Right lobe of liver (tissue), 6 donors: ENCODE data around the gene AKAP8L. TPM values are rescaled to one million over a fixed set of nuclear protein-coding genes. Genes with fewer than 3 reads are reported as not detected.
A peak's percentile ranks its signal among the peaks of the same experiment; 100 is the strongest.

ENCODE experiments used
- ATAC-seq, 4 donors: fragments of 200-7000 bp; cut with Tn5 transposase; one replicate each; pipeline ENCODE4 v1.9.1; 2020; ENCODE audit warnings: mild to moderate bottlenecking in 4 of 4, moderate library complexity in 4 of 4
- DNase-seq, 3 donors: peaks; one replicate each; pipeline ENCODE4 v3.0.0-alpha.2; 2020
- H3K27ac ChIP-seq, 3 donors: fragments of 200-600 bp; one replicate each; pipeline ENCODE4 v1.8.0; 2022
- H3K27me3 ChIP-seq, 2 donors: fragments of 200-600 bp; one replicate each; pipeline ENCODE4 v1.8.0; 2022
- H3K36me3 ChIP-seq, 4 donors: fragments of 200-600 bp; sonication (generic) in 1 of 4; one replicate each; pipeline versions ENCODE4 v1.5.1 to v1.8.0; 2017 to 2022; ENCODE audit warnings: control low read depth in 1 of 4
- H3K4me1 ChIP-seq, 4 donors: fragments of 200-600 bp; sonication (generic) in 1 of 4; one replicate each; pipeline versions ENCODE4 v1.5.1 to v1.8.0; 2017 to 2022; ENCODE audit warnings: control low read depth in 1 of 4
- H3K4me3 ChIP-seq, 3 donors: fragments of 200-600 bp; one replicate each; pipeline ENCODE4 v1.8.0; 2022
- H3K9me3 ChIP-seq, 4 donors: fragments of 200-600 bp; sonication (generic) in 1 of 4; one replicate each; pipeline versions ENCODE4 v1.5.1 to v1.8.0; 2017 to 2022; ENCODE audit warnings: control low read depth in 1 of 4
- POLR2A ChIP-seq: fragments of 450-650 bp; IDR thresholded peaks from one replicate; pipeline ENCODE4 v1.6.1; 2017; ENCODE audit warnings: antibody characterized with exemption, mild to moderate bottlenecking
- WGBS: methylation state at CpG from one replicate; pipeline ENCODE4 v1.1.6; 2018; ENCODE audit warnings: low coverage, low lambda C conversion rate; ENCODE audit not compliant: insufficient coverage; ENCODE audit errors: missing lambda C conversion rate; 5-methylcytosine and 5-hydroxymethylcytosine counted together
- intact Hi-C, 2 donors: fragments of 100-400 bp; cut with DNase I; formaldehyde crosslinking; loops; one replicate each; pipeline versions ENCODE4 v1.11.2 to v1.14.1; 2022
- total RNA-seq, 6 experiments: library from RNA; depleted of rRNA in 2 of 6; stranded (reverse); fragments of >200 nt in 2 of 6; fragmentation: NEBNext Ultra II Directional in 3 of 6; extraction: Animal tissue kit (Norgen Biotek cat#: 25700) in 3 of 6; gene quantifications; one replicate each; pipeline versions ENCODE4 v1.1.0 to v1.2.4, GENCODE V29; 2016 to 2023
- TF ChIP-seq, protein P1 (sequence below), 4 donors: fragments of 200-600 bp in 3 of 4; fragments of 450-650 bp in 1 of 4; IDR thresholded peaks; one replicate each; pipeline versions ENCODE4 v1.5.1 to v1.8.0; 2016 to 2022; ENCODE audit warnings: antibody characterized with exemption in 4 of 4, mild to moderate bottlenecking in 2 of 4
- donor health status: DM: no; HTN: yes; CAD: no.
- donor health status: DM: no; HTN: no; CAD: no.
- donor health status: DM: no; HTN: no; CAD: no.
- donor health status: DM: no; HTN: yes; CAD: no.
- donor health status: DM: no; HTN: yes; CAD: no.

The AKAP8L gene
- total RNA-seq, 6 experiments from 2014 or later = 27.4 to 69.4 (median 49.6) TPM

DNA sequence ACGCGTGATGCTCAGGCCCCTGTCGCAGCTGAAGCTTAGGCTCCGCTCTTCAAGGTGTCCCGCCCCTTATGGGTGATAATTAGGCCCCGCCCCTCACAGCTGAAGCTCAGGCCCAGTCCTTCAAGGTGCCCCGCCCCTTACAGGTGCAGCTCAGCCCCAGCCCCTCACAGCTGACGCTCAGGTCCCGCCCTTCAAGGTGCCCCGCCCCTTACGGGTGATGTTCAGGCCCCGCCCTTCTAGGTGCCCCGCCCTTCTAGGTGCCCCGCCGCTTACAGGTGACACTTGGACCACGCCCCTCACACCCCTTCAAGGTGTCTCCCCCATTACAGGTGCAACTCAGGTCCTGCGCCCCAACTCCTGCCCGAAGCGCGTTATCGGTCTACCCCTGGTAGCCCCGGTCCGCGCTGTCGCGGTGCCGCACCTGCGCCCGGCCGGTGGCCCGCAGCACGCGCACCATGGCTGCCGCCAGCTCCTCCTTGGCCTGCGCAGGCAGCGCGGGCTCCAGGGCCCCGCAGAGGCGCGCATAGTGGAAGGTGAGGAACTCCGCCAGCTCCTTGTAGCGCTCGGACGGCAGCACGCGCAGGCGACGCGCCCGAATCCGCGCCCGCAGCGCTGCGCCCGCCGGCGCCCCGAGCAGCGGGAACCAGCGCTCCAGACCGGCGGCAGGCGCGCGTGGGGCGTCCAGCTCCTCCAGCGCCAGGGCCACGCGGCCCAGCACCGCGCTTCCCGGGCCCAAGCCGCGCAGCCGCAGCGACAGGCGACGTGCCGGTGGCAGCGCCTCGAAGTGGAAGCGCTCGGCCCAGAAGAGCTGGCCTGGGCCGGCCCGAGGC, 38.3 kb upstream of the AKAP8L start:
- H3K4me3 ChIP-seq = no peak overlapping the region
- H3K9me3 ChIP-seq = no peaks in the 10 kb centered on the region
- no peak overlapping the region for H3K27ac ChIP-seq
- TF ChIP-seq, protein P1, sequence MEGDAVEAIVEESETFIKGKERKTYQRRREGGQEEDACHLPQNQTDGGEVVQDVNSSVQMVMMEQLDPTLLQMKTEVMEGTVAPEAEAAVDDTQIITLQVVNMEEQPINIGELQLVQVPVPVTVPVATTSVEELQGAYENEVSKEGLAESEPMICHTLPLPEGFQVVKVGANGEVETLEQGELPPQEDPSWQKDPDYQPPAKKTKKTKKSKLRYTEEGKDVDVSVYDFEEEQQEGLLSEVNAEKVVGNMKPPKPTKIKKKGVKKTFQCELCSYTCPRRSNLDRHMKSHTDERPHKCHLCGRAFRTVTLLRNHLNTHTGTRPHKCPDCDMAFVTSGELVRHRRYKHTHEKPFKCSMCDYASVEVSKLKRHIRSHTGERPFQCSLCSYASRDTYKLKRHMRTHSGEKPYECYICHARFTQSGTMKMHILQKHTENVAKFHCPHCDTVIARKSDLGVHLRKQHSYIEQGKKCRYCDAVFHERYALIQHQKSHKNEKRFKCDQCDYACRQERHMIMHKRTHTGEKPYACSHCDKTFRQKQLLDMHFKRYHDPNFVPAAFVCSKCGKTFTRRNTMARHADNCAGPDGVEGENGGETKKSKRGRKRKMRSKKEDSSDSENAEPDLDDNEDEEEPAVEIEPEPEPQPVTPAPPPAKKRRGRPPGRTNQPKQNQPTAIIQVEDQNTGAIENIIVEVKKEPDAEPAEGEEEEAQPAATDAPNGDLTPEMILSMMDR (IDR thresholded peaks at IDR 0.05) = no peak
- DNase-seq (no peak), ATAC-seq (no peak)
- H3K36me3 ChIP-seq = no peaks in the 10 kb centered on the region
- 26% methylated on average over 15 of the region's 86 CpGs for WGBS
- peaks cover 0 to 26% (median 3%) of the 10 kb centered on the region in 4 donors for H3K4me1 ChIP-seq
- no peaks in the 10 kb centered on the region for H3K27me3 ChIP-seq
- intact Hi-C loops = loop anchor here in 1 of 2 donors (10.0 kb wide), 1 partner anchor 98 kb away; no protein-coding TSS in a partner anchor

GRCh38 chr19:15456441-15456840, 37.7 kb upstream of the AKAP8L start:
- H3K4me3 ChIP-seq = no peak overlapping the region
- 40% methylated on average over 1 of the region's 14 CpGs for WGBS

GRCh38 chr19:15455996-15456395, 37.2 kb upstream of the AKAP8L start:
- intact Hi-C loops = loop anchor here in 1 of 2 donors (10.0 kb wide), 1 partner anchor 99 kb away; no protein-coding TSS in a partner anchor
- H3K27me3 ChIP-seq = no peaks in the 10 kb centered on the region
- no peaks in the 10 kb centered on the region for H3K9me3 ChIP-seq
- no peaks in the 10 kb centered on the region for H3K36me3 ChIP-seq
- TF ChIP-seq, protein P1 (IDR thresholded peaks at IDR 0.05) = no peak
- TF ChIP-seq POLR2A = no peak
- no peak overlapping the region for H3K4me3 ChIP-seq
- ATAC-seq (no peak), DNase-seq (no peak)
- WGBS = 94% methylated on average over 2 of the region's 9 CpGs
- peaks cover 0 to 26% (median 3%) of the 10 kb centered on the region in 4 donors for H3K4me1 ChIP-seq
- H3K27ac ChIP-seq = no peak overlapping the region

More at GRCh38 chr19:15456441-15456840, 37.7 kb upstream of the AKAP8L start:
- peak in 1 of 4 donors; percentile 33 for ATAC-seq
- no peak overlapping the region for H3K27ac ChIP-seq
- H3K36me3 ChIP-seq = no peaks in the 10 kb centered on the region
- no peaks in the 10 kb centered on the region for H3K27me3 ChIP-seq
- no peaks in the 10 kb centered on the region for H3K9me3 ChIP-seq
- TF ChIP-seq, protein P1 (IDR thresholded peaks at IDR 0.05) = no peak
- no peak for TF ChIP-seq POLR2A
- intact Hi-C loops = loop anchor here in 1 of 2 donors (10.0 kb wide), 1 partner anchor 98 kb away; no protein-coding TSS in a partner anchor
- H3K4me1 ChIP-seq = peaks cover 0 to 26% (median 3%) of the 10 kb centered on the region in 4 donors
- peak in 1 of 3 donors; percentile 75 for DNase-seq

DNA sequence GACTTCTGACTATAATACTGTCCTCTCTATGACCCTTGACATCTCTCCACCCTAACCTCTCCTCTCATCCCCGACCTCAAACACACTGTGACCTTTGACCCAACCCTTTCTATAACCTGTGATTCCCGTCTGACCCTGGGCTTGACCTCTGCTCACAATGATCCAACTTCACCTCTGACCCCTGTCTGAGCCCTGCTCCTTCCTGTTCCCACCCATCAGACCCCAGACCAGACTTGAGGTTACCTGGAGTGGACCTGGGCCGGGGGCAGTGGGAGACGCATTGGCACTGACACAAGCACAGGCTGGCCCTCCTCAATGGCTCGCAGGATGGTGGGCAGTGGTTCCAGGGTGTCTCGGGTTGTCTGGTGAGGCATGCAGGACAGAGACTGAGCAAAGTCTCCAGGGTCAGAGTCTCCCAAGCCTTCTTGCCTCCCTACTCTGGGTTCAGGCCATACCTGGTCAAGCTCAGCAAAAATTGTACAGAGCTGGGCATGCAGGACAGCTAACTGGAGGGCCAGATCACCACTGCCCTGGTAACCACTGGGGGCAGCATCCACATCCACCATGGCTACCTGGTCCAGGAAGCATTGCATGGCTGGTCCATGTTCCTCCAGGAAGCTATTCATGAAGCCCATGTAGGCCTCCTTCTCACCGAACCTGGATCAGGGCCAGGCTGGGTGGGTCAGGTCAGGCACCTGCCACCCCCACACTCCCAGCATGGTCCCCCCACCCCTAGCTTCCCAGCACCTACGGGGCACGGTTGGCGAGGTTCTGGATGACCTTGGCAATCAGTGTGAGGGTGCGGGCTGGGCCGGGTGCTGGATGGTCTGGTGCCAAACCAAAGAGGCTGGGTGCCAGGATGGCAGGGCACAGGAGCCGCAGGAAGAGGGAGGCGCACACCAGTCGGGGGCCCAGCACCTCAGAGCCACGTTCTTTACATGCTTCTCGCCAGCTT, 35.4 kb upstream of the AKAP8L start:
- H3K36me3 ChIP-seq = no peaks in the 10 kb centered on the region
- H3K4me3 ChIP-seq = no peak overlapping the region
- H3K9me3 ChIP-seq = no peaks in the 10 kb centered on the region
- intact Hi-C loops = loop anchor here in 1 of 2 donors (10.0 kb wide), 1 partner anchor 101 kb away; no protein-coding TSS in a partner anchor
- WGBS = 42% methylated on average over 12 of the region's 17 CpGs
- DNase-seq (peak in 1 of 3 donors; percentile 41), ATAC-seq (peak in 1 of 4 donors; percentile 4)
- no peak overlapping the region for H3K27ac ChIP-seq
- no peaks in the 10 kb centered on the region for H3K27me3 ChIP-seq
- TF ChIP-seq, protein P1 (IDR thresholded peaks at IDR 0.05) = peak in 3 of 4 donors; percentile 20 to 45 (median 26)
- TF ChIP-seq POLR2A = no peak
- peaks cover 0 to 28% (median 3%) of the 10 kb centered on the region in 4 donors for H3K4me1 ChIP-seq
